Measurements from ENCODE around the gene XCR1.

XCR1 gene

GRCh38 chr3:46025139-46025538, 2.1 kb downstream of the XCR1 start:
- TF ChIP-seq EGR1 (IDR thresholded peaks at IDR 0.05) (no peak), FOXM1 (IDR thresholded peaks at IDR 0.05; ENCODE audit: borderline replicate concordance, low read depth) (no peak), TEAD4 (IDR thresholded peaks at IDR 0.05) (no peak), MAX (IDR thresholded peaks at IDR 0.05) (no peak), CREB1 (IDR thresholded peaks at IDR 0.05; ENCODE audit: low read depth) (no peak), ZBTB7A (IDR thresholded peaks at IDR 0.05; ENCODE audit: low read depth) (no peak), REST (IDR thresholded peaks at IDR 0.05; ENCODE audit: low read depth) (no peak), USF1 (IDR thresholded peaks at IDR 0.05) (no peak), CEBPB (IDR thresholded peaks at IDR 0.05) (no peak), EP300 (IDR thresholded peaks at IDR 0.05; ENCODE audit: borderline replicate concordance) (no peak), YY1 (IDR thresholded peaks at IDR 0.05; ENCODE audit: low read depth) (no peak), TCF12 (IDR thresholded peaks at IDR 0.05; ENCODE audit: low read depth) (no peak), TAF1 (IDR thresholded peaks at IDR 0.05; ENCODE audit: low read depth) (no peak), RAD21 (IDR thresholded peaks at IDR 0.05; ENCODE audit: low read depth) (no peak), NFIC (IDR thresholded peaks at IDR 0.05) (no peak)

GRCh38 chr3:46024131-46024530, 3.2 kb downstream of the XCR1 start:
- TF ChIP-seq TAF1 (IDR thresholded peaks at IDR 0.05; ENCODE audit: low read depth), result no peak

- TF ChIP-seq RAD21 (IDR thresholded peaks at IDR 0.05; ENCODE audit: low read depth) (no peak), CREB1 (IDR thresholded peaks at IDR 0.05; ENCODE audit: low read depth) (no peak), FOXM1 (IDR thresholded peaks at IDR 0.05; ENCODE audit: borderline replicate concordance, low read depth) (no peak), EGR1 (IDR thresholded peaks at IDR 0.05) (no peak), YY1 (IDR thresholded peaks at IDR 0.05; ENCODE audit: low read depth) (no peak), EP300 (IDR thresholded peaks at IDR 0.05; ENCODE audit: borderline replicate concordance) (no peak), TAF1 (IDR thresholded peaks at IDR 0.05; ENCODE audit: low read depth) (no peak), MAX (IDR thresholded peaks at IDR 0.05) (no peak), CEBPB (IDR thresholded peaks at IDR 0.05) (no peak), USF1 (IDR thresholded peaks at IDR 0.05) (no peak), TEAD4 (IDR thresholded peaks at IDR 0.05) (no peak), ZBTB7A (IDR thresholded peaks at IDR 0.05; ENCODE audit: low read depth) (no peak)
These were observed 4.1 kb downstream of the XCR1 start for GRCh38 chr3:46022909-46023785.

- TF ChIP-seq FOXM1 (IDR thresholded peaks at IDR 0.05; ENCODE audit: borderline replicate concordance, low read depth) (no peak), NFIC (IDR thresholded peaks at IDR 0.05) (no peak), REST (IDR thresholded peaks at IDR 0.05; ENCODE audit: low read depth) (no peak), USF1 (IDR thresholded peaks at IDR 0.05) (no peak), EP300 (IDR thresholded peaks at IDR 0.05; ENCODE audit: borderline replicate concordance) (no peak), CREB1 (IDR thresholded peaks at IDR 0.05; ENCODE audit: low read depth) (no peak), MAX (IDR thresholded peaks at IDR 0.05) (no peak), EGR1 (IDR thresholded peaks at IDR 0.05) (no peak)
These were observed 5.8 kb downstream of the XCR1 start for GRCh38 chr3:46021516-46021915.

- TF ChIP-seq CREB1 (IDR thresholded peaks at IDR 0.05; ENCODE audit: low read depth) (no peak), YY1 (IDR thresholded peaks at IDR 0.05; ENCODE audit: low read depth) (no peak), EP300 (IDR thresholded peaks at IDR 0.05; ENCODE audit: borderline replicate concordance) (no peak), TCF12 (IDR thresholded peaks at IDR 0.05; ENCODE audit: low read depth) (no peak), USF1 (IDR thresholded peaks at IDR 0.05) (no peak), NFIC (IDR thresholded peaks at IDR 0.05) (no peak), MAX (IDR thresholded peaks at IDR 0.05) (no peak), RAD21 (IDR thresholded peaks at IDR 0.05; ENCODE audit: low read depth) (no peak), FOXM1 (IDR thresholded peaks at IDR 0.05; ENCODE audit: borderline replicate concordance, low read depth) (no peak), ZBTB7A (IDR thresholded peaks at IDR 0.05; ENCODE audit: low read depth) (no peak), TAF1 (IDR thresholded peaks at IDR 0.05; ENCODE audit: low read depth) (no peak), TEAD4 (IDR thresholded peaks at IDR 0.05) (no peak), REST (IDR thresholded peaks at IDR 0.05; ENCODE audit: low read depth) (no peak), EGR1 (IDR thresholded peaks at IDR 0.05) (no peak), CEBPB (IDR thresholded peaks at IDR 0.05) (no peak)
These were observed 6.3 kb downstream of the XCR1 start for GRCh38 chr3:46020766-46021510.
